Activated CD4-positive, alpha-beta T cell treated with anti-CD3 and anti-CD28 coated beads, Interleukin-2, amount 10 ng/mL, durations not matched to agents 7 days and 5 days (primary cell): ENCODE data around the gene TXNDC2. TPM values are rescaled to one million over a fixed set of nuclear protein-coding genes. Genes with fewer than 3 reads are reported as not detected.
"Not testable (repeated sequence)": the region's sequence is repeated elsewhere in the genome, so short reads cannot be mapped to it uniquely, and the experiment has no call there.

Experiments used
- CTCF ChIA-PET: fragments of 350-600 bp; sonication (Branson Sonifier 250); formaldehyde crosslinking; loops from one replicate; lab custom pipeline; 2021; ENCODE audit warnings: antibody characterized with exemption; lab: Charles Lee
- POLR2A ChIA-PET: fragments of 350-600 bp; sonication (Branson Sonifier 250); formaldehyde crosslinking; loops from one replicate; lab custom pipeline; 2021; ENCODE audit warnings: antibody characterized with exemption; lab: Charles Lee
- DNase-seq: peaks from one replicate; pipeline ENCODE4 v3.0.0-alpha.2; 2020
- H3K27ac Mint-ChIP-seq: one replicate; pipeline ENCODE4 v1.8.0; 2021; ENCODE audit warnings: mild to moderate bottlenecking, moderate library complexity, mixed read lengths
- H3K27me3 Mint-ChIP-seq: one replicate; pipeline ENCODE4 v1.8.0; 2021; ENCODE audit warnings: mixed read lengths
- H3K36me3 Mint-ChIP-seq: one replicate; pipeline ENCODE4 v1.8.0; 2021; ENCODE audit warnings: low read depth, mixed read lengths
- H3K4me1 Mint-ChIP-seq: one replicate; pipeline ENCODE4 v1.8.0; 2021; ENCODE audit warnings: mixed read lengths
- H3K4me3 Mint-ChIP-seq: one replicate; pipeline ENCODE4 v1.8.0; 2021; ENCODE audit warnings: mild to moderate bottlenecking, moderate library complexity, mixed read lengths
- H3K9me3 Mint-ChIP-seq: one replicate; pipeline ENCODE4 v1.8.0; 2021; ENCODE audit warnings: mixed read lengths
- total RNA-seq, 2 experiments: library from RNA; stranded (reverse); gene quantifications; one replicate each; pipeline ENCODE4 v1.2.3, GENCODE V29; 2021

Gene TXNDC2
- total RNA-seq, 2 experiments from 2014 or later, result not detected

- CTCF ChIA-PET, result interaction anchor here (0.7 kb wide), 1 partner anchor 27 kb away, joined by 5 read pairs; the partner anchor contains the start of gene TXNDC2
- H3K36me3 Mint-ChIP-seq, H3K9me3 Mint-ChIP-seq, POLR2A ChIA-PET, H3K4me3 Mint-ChIP-seq, DNase-seq, H3K27ac Mint-ChIP-seq: not testable (repeated sequence)
- H3K27me3 Mint-ChIP-seq, result peaks cover 25% of the 10 kb centered on the region
- H3K4me1 Mint-ChIP-seq, result peaks cover 29% of the 10 kb centered on the region
Measured at GRCh38 chr18:9912285-9912684, 26.5 kb downstream of the TXNDC2 start.

- peak overlapping the region; percentile 94 for H3K27ac Mint-ChIP-seq
- no peaks in the 10 kb centered on the region for H3K36me3 Mint-ChIP-seq
- peaks cover 19% of the 10 kb centered on the region for H3K27me3 Mint-ChIP-seq
- CTCF ChIA-PET, result interaction anchor here (0.9 to 1.3 kb wide), 3 partner anchors 9 to 19 kb away, joined by 3 to 6 read pairs (median 5); no protein-coding TSS in a partner anchor
- DNase-seq, result no peak
- POLR2A ChIA-PET, result interaction anchor here (0.6 to 0.7 kb wide), 2 partner anchors 28 to 1460 kb away, joined by 3 read pairs; no protein-coding TSS in a partner anchor
- peaks cover 29% of the 10 kb centered on the region for H3K4me1 Mint-ChIP-seq
- H3K4me3 Mint-ChIP-seq, result peak overlapping the region; percentile 84
- H3K9me3 Mint-ChIP-seq, result no peaks in the 10 kb centered on the region
Measured at GRCh38 chr18:9913151-9913525, 27.4 kb downstream of the TXNDC2 start.

- Mint-ChIP-seq H3K36me3 (no peaks in the 10 kb centered on the region), H3K4me3 (peak within 1 kb of the TSS; percentile 86), H3K27me3 (peaks cover 19% of the 10 kb centered on the region), H3K9me3 (no peaks in the 10 kb centered on the region), H3K27ac (peak within 1 kb of the TSS; percentile 95), H3K4me1 (peaks cover 29% of the 10 kb centered on the region)
- POLR2A ChIA-PET, result interaction anchor here (0.6 to 0.7 kb wide), 2 partner anchors 28 to 1459 kb away, joined by 3 read pairs; no protein-coding TSS in a partner anchor
- peak; percentile 94 for DNase-seq
- CTCF ChIA-PET, result interaction anchor here (0.8 to 1.3 kb wide), 4 partner anchors 10 to 22 kb away, joined by 3 to 6 read pairs (median 4); no protein-coding TSS in a partner anchor
Measured at GRCh38 chr18:9913526-9914333, 28.0 kb downstream of the TXNDC2 start, which contains the start of gene VAPA. Gene VAPA (plus strand): TSS chr18:9914016. CDS start chr18:9914257, 241 bp downstream.

GRCh38 chr18:9914334-9914583 lies 28.5 kb downstream of the TXNDC2 start:
- Mint-ChIP-seq H3K36me3 (no peaks in the 10 kb centered on the region), H3K4me3 (peak overlapping the region; percentile 84), H3K9me3 (no peaks in the 10 kb centered on the region), H3K27ac (peak overlapping the region; percentile 94), H3K4me1 (peaks cover 29% of the 10 kb centered on the region), H3K27me3 (peaks cover 14% of the 10 kb centered on the region)
- ChIA-PET POLR2A (no interaction called here), CTCF (interaction anchor here (0.8 to 1.3 kb wide), 3 partner anchors 10 to 21 kb away, joined by 3 to 6 read pairs (median 3); no protein-coding TSS in a partner anchor)
- no peak for DNase-seq

- ChIA-PET POLR2A (interaction anchor here (1.0 kb wide), 1 partner anchor 616 kb away, joined by 3 read pairs; no protein-coding TSS in a partner anchor), CTCF (interaction anchor here (1.2 to 1.3 kb wide), 2 partner anchors 11 to 17 kb away, joined by 3 to 6 read pairs; no protein-coding TSS in a partner anchor)
- no peaks in the 10 kb centered on the region for H3K36me3 Mint-ChIP-seq
- H3K4me3 Mint-ChIP-seq, result peak overlapping the region; percentile 86
- DNase-seq, result peak; percentile 81
- peaks cover 9% of the 10 kb centered on the region for H3K27me3 Mint-ChIP-seq
- peak overlapping the region; percentile 95 for H3K27ac Mint-ChIP-seq
- H3K4me1 Mint-ChIP-seq, result peaks cover 29% of the 10 kb centered on the region
- no peaks in the 10 kb centered on the region for H3K9me3 Mint-ChIP-seq
Measured at GRCh38 chr18:9914584-9915290, 29.0 kb downstream of the TXNDC2 start.

GRCh38 chr18:9915291-9916076 lies 29.7 kb downstream of the TXNDC2 start:
- H3K4me1 Mint-ChIP-seq, result peaks cover 29% of the 10 kb centered on the region
- no peaks in the 10 kb centered on the region for H3K36me3 Mint-ChIP-seq
- ChIA-PET POLR2A (interaction anchor here (1.0 kb wide), 1 partner anchor 615 kb away, joined by 3 read pairs; no protein-coding TSS in a partner anchor), CTCF (interaction anchor here (0.6 to 1.2 kb wide), 2 partner anchors 17 to 67 kb away, joined by 6 read pairs; no protein-coding TSS in a partner anchor)
- peak overlapping the region; percentile 95 for H3K27ac Mint-ChIP-seq
- H3K9me3 Mint-ChIP-seq, result no peaks in the 10 kb centered on the region
- DNase-seq, result no peak
- H3K27me3 Mint-ChIP-seq, result peaks cover 3% of the 10 kb centered on the region
- peak overlapping the region; percentile 86 for H3K4me3 Mint-ChIP-seq

GRCh38 chr18:9916077-9916639 lies 30.4 kb downstream of the TXNDC2 start:
- H3K4me3 Mint-ChIP-seq, result peak overlapping the region; percentile 86
- ChIA-PET CTCF (no interaction called here), POLR2A (no interaction called here)
- peak overlapping the region; percentile 95 for H3K27ac Mint-ChIP-seq
- H3K36me3 Mint-ChIP-seq, result no peaks in the 10 kb centered on the region
- H3K27me3 Mint-ChIP-seq, result no peaks in the 10 kb centered on the region
- H3K9me3 Mint-ChIP-seq, result no peaks in the 10 kb centered on the region
- peaks cover 29% of the 10 kb centered on the region for H3K4me1 Mint-ChIP-seq
- DNase-seq, result no peak

- peaks cover 30% of the 10 kb centered on the region for H3K4me1 Mint-ChIP-seq
- no peaks in the 10 kb centered on the region for H3K27me3 Mint-ChIP-seq
- no peak overlapping the region for H3K27ac Mint-ChIP-seq
- CTCF ChIA-PET, result no interaction called here
- POLR2A ChIA-PET, result no interaction called here
- no peak for DNase-seq
- peak overlapping the region; percentile 86 for H3K4me3 Mint-ChIP-seq
- no peaks in the 10 kb centered on the region for H3K9me3 Mint-ChIP-seq
- H3K36me3 Mint-ChIP-seq, result peaks cover 2% of the 10 kb centered on the region
Measured at GRCh38 chr18:9916808-9917207, 31.0 kb downstream of the TXNDC2 start.

GRCh38 chr18:9918016-9918680 lies 32.4 kb downstream of the TXNDC2 start:
- Mint-ChIP-seq H3K4me1 (peaks cover 32% of the 10 kb centered on the region), H3K36me3 (peaks cover 2% of the 10 kb centered on the region), H3K4me3 (no peak overlapping the region), H3K9me3 (no peaks in the 10 kb centered on the region), H3K27ac (no peak overlapping the region), H3K27me3 (no peaks in the 10 kb centered on the region)
- POLR2A ChIA-PET, result no interaction called here
- CTCF ChIA-PET, result no interaction called here
- no peak for DNase-seq

- no peak for DNase-seq
- Mint-ChIP-seq H3K27ac (no peak overlapping the region), H3K4me1 (peaks cover 42% of the 10 kb centered on the region), H3K9me3 (no peaks in the 10 kb centered on the region), H3K36me3 (peaks cover 2% of the 10 kb centered on the region), H3K4me3 (no peak overlapping the region), H3K27me3 (no peaks in the 10 kb centered on the region)
- ChIA-PET CTCF (no interaction called here), POLR2A (no interaction called here)
Measured at GRCh38 chr18:9919564-9920232, 33.9 kb downstream of the TXNDC2 start.

GRCh38 chr18:9922592-9923311 lies 37.0 kb downstream of the TXNDC2 start:
- Mint-ChIP-seq H3K4me1 (peaks cover 48% of the 10 kb centered on the region), H3K27ac (no peak overlapping the region), H3K9me3 (no peaks in the 10 kb centered on the region), H3K27me3 (no peaks in the 10 kb centered on the region), H3K4me3 (no peak overlapping the region), H3K36me3 (peaks cover 2% of the 10 kb centered on the region)
- ChIA-PET POLR2A (no interaction called here), CTCF (no interaction called here)
- DNase-seq, result no peak
